Brain microvascular endothelial cell (primary cell): ENCODE data around the gene PTEN.
A peak's percentile ranks its signal among the peaks of the same experiment; 100 is the strongest.
"Not testable (repeated sequence)": the region's sequence is repeated elsewhere in the genome, so short reads cannot be mapped to it uniquely, and the experiment has no call there.

ENCODE experiments used
- DNase-seq: peaks from one replicate; pipeline ENCODE4 v3.0.0-alpha.2; 2020
- H3K27ac ChIP-seq: fragments of 250-450 bp; sonication (Bioruptor Pico); 2 replicates; pipeline ENCODE4 v1.5.1; 2020; ENCODE audit warnings: mild to moderate bottlenecking, moderate library complexity
- H3K27me3 ChIP-seq: fragments of 250-450 bp; sonication (Bioruptor Pico); replicated peaks from 2 replicates; pipeline ENCODE4 v1.5.1; 2020; ENCODE audit warnings: mild to moderate bottlenecking
- H3K36me3 ChIP-seq: fragments of 250-450 bp; sonication (Bioruptor Pico); replicated peaks from 2 replicates; pipeline ENCODE4 v1.5.1; 2020; ENCODE audit warnings: mild to moderate bottlenecking
- H3K4me3 ChIP-seq: 2 replicates; pipeline ENCODE4 v1.5.1; 2011; ENCODE audit warnings: low read depth, mild to moderate bottlenecking, control low read depth, low read length, moderate library complexity
- in situ Hi-C: cut with HindIII; loops from 2 replicates; pipeline ENCODE4 v1.10.0; 2017; ENCODE audit warnings: low sequenced_read_pairs, low pct_ligation_motif_present
- TF ChIP-seq, protein P1 (sequence below): IDR thresholded peaks from 2 replicates; pipeline ENCODE4 v1.5.1; 2011; ENCODE audit warnings: low read depth, mild to moderate bottlenecking, moderate library complexity, low read length, control low read depth, inconsistent platforms; ENCODE audit errors: missing control alignments

PTEN gene

DNA sequence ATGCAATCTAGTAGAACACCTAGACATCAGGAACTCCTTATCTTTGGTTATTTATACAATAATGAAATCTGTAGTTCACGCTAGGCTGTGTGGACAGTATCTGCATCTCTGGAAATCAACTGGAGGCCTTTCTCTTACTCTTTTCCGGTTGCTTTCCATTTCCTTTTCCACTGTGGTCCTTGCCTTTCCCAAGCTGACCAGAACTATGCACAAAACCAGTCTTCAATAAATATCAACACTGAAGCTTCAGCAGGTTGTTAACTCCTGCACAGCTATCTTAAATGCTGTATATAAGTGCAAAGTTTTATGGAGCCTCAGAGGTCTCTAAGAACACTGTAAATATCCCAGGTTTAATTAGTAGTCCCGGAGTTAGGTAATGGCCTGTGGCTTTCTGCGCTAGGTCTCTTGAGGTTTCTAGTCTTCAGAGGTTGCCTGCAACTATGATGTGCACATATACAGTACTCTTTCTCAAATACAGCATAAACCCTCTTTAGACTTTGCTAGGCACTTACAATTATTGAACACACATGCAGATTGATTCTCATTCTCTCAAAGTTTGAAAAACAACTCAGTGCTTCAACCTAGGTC lies 2.5 kb upstream of the PTEN start:
- Histone ChIP-seq H3K27me3 (no peaks in the 10 kb centered on the region), H3K27ac (no peak overlapping the region), H3K36me3 (peaks cover 2% of the 10 kb centered on the region), H3K4me3 (no peak overlapping the region)
- no peak for DNase-seq
- in situ Hi-C loops = loop anchor here (25.0 kb wide), 2 partner anchors 526 to 701 kb away; no protein-coding TSS in a partner anchor
- TF ChIP-seq, protein P1, sequence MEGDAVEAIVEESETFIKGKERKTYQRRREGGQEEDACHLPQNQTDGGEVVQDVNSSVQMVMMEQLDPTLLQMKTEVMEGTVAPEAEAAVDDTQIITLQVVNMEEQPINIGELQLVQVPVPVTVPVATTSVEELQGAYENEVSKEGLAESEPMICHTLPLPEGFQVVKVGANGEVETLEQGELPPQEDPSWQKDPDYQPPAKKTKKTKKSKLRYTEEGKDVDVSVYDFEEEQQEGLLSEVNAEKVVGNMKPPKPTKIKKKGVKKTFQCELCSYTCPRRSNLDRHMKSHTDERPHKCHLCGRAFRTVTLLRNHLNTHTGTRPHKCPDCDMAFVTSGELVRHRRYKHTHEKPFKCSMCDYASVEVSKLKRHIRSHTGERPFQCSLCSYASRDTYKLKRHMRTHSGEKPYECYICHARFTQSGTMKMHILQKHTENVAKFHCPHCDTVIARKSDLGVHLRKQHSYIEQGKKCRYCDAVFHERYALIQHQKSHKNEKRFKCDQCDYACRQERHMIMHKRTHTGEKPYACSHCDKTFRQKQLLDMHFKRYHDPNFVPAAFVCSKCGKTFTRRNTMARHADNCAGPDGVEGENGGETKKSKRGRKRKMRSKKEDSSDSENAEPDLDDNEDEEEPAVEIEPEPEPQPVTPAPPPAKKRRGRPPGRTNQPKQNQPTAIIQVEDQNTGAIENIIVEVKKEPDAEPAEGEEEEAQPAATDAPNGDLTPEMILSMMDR = no peak

DNA sequence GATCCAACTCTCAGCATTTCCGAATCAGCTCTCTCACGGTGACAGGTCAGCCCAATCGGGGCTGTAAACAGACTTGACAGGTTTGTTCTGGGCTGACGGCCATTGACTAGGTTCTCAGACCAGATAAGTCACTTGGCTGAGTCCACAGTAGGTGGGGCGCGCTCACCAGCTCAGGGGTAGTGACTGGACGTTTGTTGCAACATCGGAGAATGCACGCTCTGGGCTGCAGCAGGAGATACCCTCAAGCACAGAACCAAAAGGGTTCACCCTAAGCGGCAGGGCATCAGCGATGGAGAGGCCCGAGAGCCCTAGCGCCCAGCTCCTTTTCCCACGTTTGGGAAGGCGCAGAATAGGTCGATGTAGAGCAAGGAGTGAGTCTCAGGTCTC lies 1.9 kb upstream of the PTEN start:
- peaks cover 2% of the 10 kb centered on the region for H3K36me3 ChIP-seq
- DNase-seq = peak; percentile 67
- peak overlapping the region; percentile 89 for H3K4me3 ChIP-seq
- in situ Hi-C loops = loop anchor here (25.0 kb wide), 2 partner anchors 526 to 701 kb away; no protein-coding TSS in a partner anchor
- no peaks in the 10 kb centered on the region for H3K27me3 ChIP-seq
- TF ChIP-seq, protein P1 = peak; percentile 52
- H3K27ac ChIP-seq = peak overlapping the region; percentile 95

DNA sequence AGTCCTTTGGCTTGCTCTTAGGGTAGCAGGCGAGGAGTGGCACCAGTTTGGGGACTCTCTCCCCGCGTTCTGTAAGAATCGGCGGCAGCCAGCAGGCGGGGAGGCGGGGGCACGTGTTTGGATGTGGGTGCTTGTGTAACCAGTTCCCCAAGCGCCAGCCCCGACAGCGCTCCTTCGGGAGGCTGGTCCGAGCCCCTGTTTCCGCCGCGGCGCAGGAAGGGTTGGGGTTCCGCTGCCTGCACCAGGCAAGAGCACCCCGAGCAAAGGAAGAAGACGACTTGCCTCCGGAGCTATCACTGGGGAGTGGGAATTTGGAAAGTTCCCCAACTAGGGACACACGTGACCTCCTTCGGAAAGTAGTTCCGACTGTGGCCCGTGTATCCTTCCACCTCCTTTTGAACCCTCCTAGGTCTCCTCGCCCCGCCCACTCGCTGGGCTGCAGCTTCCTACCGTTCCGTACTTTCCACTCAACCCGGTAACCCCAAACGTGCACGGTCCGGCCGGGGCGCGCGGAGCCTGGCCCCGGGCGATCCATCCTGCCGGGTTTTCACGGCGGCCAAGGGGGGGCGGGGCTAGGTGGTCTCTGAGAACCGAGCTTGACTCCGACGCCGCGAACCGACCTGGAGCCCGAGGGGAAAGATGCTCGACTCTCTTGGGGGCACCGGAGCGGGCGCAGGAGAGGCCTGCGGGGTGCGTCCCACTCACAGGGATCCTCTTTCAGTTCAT lies 1.3 kb upstream of the PTEN start:
- H3K27me3 ChIP-seq = no peaks in the 10 kb centered on the region
- TF ChIP-seq, protein P1 = no peak
- peak; percentile 92 for DNase-seq
- peak overlapping the region; percentile 89 for H3K4me3 ChIP-seq
- H3K27ac ChIP-seq = peak overlapping the region; percentile 95
- H3K36me3 ChIP-seq = peaks cover 2% of the 10 kb centered on the region
- in situ Hi-C loops = loop anchor here (25.0 kb wide), 2 partner anchors 525 to 700 kb away; no protein-coding TSS in a partner anchor

DNA sequence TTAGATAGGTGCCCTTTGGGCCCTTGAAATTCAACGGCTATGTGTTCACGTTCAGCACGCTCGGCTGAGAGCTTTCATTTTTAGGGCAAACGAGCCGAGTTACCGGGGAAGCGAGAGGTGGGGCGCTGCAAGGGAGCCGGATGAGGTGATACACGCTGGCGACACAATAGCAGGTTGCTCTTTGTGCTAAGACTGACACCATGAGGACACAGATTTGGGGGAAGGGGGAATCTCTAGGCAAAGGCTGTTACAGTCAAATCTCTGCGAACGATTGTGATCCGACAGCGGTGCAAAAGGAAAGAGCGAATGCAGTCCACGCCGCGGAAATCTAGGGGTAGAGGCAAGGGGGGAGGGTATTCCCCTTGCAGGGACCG lies 759 bp upstream of the PTEN start:
- TF ChIP-seq, protein P1 = no peak
- Histone ChIP-seq H3K27me3 (no peaks in the 10 kb centered on the region), H3K27ac (peak overlapping the region; percentile 95), H3K4me3 (peak overlapping the region; percentile 89), H3K36me3 (peaks cover 2% of the 10 kb centered on the region)
- DNase-seq = no peak
- in situ Hi-C loops = loop anchor here (25.0 kb wide), 2 partner anchors 525 to 700 kb away; no protein-coding TSS in a partner anchor

DNA sequence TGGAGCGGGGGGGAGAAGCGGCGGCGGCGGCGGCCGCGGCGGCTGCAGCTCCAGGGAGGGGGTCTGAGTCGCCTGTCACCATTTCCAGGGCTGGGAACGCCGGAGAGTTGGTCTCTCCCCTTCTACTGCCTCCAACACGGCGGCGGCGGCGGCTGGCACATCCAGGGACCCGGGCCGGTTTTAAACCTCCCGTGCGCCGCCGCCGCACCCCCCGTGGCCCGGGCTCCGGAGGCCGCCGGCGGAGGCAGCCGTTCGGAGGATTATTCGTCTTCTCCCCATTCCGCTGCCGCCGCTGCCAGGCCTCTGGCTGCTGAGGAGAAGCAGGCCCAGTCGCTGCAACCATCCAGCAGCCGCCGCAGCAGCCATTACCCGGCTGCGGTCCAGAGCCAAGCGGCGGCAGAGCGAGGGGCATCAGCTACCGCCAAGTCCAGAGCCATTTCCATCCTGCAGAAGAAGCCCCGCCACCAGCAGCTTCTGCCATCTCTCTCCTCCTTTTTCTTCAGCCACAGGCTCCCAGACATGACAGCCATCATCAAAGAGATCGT lies 598 bp downstream of the PTEN start:
- in situ Hi-C loops = loop anchor here (25.0 kb wide), 2 partner anchors 523 to 698 kb away; no protein-coding TSS in a partner anchor
- DNase-seq = not testable (repeated sequence)

DNA sequence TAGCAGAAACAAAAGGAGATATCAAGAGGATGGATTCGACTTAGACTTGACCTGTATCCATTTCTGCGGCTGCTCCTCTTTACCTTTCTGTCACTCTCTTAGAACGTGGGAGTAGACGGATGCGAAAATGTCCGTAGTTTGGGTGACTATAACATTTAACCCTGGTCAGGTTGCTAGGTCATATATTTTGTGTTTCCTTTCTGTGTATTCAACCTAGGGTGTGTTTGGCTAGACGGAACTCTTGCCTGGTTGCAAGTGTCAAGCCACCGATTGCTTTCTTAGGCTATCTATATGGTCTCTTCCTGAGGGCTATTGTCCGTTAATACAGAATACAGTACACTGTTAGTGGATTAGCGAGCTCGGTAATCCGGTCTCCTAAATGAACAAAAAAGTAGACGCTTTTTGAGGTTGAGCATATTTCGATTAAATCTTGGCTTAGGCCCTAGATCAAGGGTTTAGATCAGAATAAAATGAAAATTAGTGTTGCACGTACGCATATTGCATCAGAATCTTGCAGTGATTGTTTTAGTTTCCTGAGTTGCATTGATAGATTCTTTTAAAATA lies 1.2 kb downstream of the PTEN start:
- TF ChIP-seq, protein P1 = no peak

More for the DNA sequence above, 598 bp downstream of the PTEN start:
- not testable (repeated sequence) for H3K36me3 ChIP-seq, H3K27me3 ChIP-seq
- H3K27ac ChIP-seq = peak overlapping the region; percentile 95
- H3K4me3 ChIP-seq = peak overlapping the region; percentile 89

More for the DNA sequence above, 1.2 kb downstream of the PTEN start:
- H3K4me3 ChIP-seq = peak overlapping the region; percentile 71
- H3K27me3 ChIP-seq = no peaks in the 10 kb centered on the region
- peak overlapping the region; percentile 57 for H3K27ac ChIP-seq
- in situ Hi-C loops = loop anchor here (25.0 kb wide), 2 partner anchors 523 to 698 kb away; no protein-coding TSS in a partner anchor
- peaks cover 2% of the 10 kb centered on the region for H3K36me3 ChIP-seq
- no peak for DNase-seq
